Measurements from ENCODE around the gene SHB.

- TF ChIP-seq KAT7 (CRISPR knock-in tag; IDR thresholded peaks at IDR 0.05; ENCODE audit: borderline replicate concordance): no peak
- TF ChIP-seq USF2 (CRISPR knock-in tag; IDR thresholded peaks at IDR 0.05): no peak
- TF ChIP-seq, protein P1, sequence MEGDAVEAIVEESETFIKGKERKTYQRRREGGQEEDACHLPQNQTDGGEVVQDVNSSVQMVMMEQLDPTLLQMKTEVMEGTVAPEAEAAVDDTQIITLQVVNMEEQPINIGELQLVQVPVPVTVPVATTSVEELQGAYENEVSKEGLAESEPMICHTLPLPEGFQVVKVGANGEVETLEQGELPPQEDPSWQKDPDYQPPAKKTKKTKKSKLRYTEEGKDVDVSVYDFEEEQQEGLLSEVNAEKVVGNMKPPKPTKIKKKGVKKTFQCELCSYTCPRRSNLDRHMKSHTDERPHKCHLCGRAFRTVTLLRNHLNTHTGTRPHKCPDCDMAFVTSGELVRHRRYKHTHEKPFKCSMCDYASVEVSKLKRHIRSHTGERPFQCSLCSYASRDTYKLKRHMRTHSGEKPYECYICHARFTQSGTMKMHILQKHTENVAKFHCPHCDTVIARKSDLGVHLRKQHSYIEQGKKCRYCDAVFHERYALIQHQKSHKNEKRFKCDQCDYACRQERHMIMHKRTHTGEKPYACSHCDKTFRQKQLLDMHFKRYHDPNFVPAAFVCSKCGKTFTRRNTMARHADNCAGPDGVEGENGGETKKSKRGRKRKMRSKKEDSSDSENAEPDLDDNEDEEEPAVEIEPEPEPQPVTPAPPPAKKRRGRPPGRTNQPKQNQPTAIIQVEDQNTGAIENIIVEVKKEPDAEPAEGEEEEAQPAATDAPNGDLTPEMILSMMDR (IDR thresholded peaks at IDR 0.05): no peak
- TF ChIP-seq SP1 (CRISPR knock-in tag; conservative IDR thresholded peaks at IDR 0.05): no peak
- no peak for TF ChIP-seq ZNF121 (CRISPR knock-in tag; IDR thresholded peaks at IDR 0.05)
- no peak for TF ChIP-seq NFE2L1 (CRISPR knock-in tag; IDR thresholded peaks at IDR 0.05)
- TF ChIP-seq SMAD4 (CRISPR knock-in tag; IDR thresholded peaks at IDR 0.05): no peak
- no peak for TF ChIP-seq RORB (CRISPR knock-in tag; IDR thresholded peaks at IDR 0.05)
Observed at GRCh38 chr9:37897665-37898064, 171.4 kb downstream of the SHB start.

All from WTC11 (cell line).